GM19238 (cell line): ENCODE results near the gene LRRC39.

Experiments
- DNase-seq: peaks from one replicate; pipeline ENCODE4 v3.0.0; 2011; ENCODE audit warnings: low spot score; ENCODE audit not compliant: insufficient read length

Gene LRRC39

DNA sequence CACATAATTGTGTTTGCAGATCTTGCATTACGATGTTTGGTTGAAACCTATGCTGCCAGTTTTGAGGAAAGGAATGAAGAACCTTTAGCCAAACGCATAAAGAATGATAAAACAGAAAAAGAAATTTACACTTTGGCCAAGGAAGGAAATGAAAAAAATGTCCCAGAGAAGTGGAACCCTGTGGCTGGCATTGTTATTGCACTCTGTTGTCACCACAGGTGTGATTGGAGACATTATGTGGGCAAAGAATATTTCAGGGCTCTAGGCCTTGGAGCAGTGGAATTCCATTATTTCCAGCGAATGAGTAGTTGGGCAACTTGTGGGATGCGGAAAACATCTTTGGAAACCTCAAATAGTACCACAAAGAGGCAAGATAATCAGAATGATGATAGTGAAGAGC lies 30.2 kb downstream of the LRRC39 start:
- DNase-seq = no peak

DNA sequence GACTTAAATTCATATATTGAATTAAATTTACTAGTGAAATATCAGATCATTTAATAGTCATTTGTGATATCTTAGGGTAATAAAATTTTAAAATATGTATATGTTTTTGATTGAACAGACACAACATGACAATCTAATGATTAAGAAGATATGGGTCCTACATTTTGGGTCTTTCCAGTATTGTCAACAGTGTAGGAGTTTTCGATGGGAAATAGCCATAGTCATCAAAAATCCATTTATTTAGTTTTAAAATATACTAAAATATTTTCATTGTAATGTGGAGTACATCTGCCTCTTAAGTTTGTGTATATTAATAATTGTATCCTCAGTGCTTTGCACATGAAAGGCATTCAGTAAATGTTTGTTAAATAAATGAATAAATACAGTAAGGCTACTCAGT lies 31.1 kb downstream of the LRRC39 start:
- no peak for DNase-seq

DNA sequence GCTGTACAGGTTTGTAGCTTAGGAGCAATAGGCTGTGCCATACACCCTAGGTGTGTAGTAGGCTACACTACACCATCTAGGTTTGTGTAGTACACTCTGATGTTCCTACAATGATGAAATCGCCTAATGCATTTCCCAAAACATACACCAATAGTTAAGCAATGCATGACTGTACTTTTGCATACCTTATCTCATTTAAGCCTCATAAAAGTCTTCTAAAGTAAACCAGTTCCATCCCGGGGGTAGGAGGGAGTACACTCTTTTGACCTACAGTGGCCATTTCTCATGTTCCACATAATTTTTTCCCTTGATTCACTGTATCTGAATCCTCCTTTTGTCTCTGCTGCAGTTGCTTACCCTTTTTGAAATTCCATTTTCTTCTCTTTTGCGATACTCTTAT lies 32.9 kb downstream of the LRRC39 start:
- no peak for DNase-seq

DNA sequence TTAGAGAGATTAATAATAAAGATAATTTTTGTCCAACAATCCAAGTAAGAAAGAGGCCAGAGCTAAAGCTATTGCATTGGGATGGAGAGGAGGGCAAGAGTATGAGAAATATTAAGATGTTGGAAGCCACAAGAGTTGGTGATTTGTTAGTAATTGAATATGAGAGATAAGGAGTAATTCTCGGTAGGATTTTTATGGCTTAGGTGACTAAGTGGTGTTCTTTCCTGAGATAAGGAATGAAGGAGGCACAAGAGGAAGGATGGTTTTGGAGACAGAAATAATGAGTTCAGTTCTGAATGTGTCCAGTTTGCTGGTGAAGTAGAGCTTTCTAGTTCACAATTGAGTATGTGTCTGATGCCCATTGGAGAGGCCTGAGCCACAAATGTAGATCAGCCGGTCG lies 35.7 kb downstream of the LRRC39 start:
- no peak for DNase-seq

DNA sequence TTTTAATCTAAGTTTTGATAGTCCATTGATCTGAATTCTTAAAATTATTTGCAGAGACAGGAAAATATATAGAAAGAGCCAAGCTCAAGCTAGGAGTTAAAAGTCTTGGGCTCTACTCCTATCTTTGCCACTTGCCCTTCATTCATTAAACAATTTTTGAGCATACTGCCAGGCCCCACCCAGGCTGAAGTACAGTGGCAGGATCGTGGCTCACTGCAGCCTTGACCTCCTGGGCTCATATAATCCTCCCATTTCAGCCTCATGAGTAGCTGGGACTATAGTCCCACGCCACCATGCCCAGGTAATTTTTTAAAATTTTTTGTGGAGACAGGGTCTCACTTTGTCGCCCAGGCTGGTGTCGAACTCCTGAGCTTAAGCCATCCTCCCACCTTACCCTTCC lies 36.9 kb downstream of the LRRC39 start:
- DNase-seq = no peak

DNA sequence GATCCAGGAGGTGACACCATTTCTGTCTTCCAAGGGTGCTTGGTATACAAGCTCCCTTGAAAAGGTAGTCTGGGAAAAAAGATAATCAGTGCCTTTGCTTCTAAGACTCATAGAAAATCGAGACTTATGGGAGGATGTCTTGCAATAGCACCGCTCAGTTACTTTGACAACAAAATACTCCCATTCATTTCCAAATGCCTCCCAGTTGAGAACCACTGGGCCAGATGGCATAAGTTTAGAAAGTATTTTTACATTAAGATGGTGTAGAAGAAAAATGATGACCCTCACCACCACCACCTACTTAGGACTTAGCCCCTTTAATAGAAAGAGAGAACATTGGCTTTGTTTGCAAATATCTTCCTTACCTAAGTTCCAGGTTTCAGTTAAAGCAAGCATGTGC lies 40.5 kb downstream of the LRRC39 start:
- no peak for DNase-seq

DNA sequence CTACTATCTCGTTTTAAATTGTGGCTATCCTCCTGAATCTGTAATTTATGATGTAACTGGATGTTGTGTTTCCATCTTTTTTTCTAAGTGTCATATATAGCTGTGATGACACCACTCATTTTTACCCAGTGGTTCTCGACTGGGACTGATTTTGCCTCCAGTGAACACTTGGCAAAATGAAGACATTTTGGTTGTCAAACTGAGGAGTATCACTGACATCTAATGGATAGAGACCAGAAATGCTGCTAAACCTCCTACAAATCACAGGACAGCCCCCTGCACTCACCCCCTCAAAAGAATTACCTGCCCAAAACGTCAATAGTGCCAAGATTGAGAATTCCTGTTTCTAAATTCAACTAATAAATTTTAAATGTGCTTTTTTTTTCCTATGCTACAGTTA lies 43.2 kb downstream of the LRRC39 start:
- no peak for DNase-seq

DNA sequence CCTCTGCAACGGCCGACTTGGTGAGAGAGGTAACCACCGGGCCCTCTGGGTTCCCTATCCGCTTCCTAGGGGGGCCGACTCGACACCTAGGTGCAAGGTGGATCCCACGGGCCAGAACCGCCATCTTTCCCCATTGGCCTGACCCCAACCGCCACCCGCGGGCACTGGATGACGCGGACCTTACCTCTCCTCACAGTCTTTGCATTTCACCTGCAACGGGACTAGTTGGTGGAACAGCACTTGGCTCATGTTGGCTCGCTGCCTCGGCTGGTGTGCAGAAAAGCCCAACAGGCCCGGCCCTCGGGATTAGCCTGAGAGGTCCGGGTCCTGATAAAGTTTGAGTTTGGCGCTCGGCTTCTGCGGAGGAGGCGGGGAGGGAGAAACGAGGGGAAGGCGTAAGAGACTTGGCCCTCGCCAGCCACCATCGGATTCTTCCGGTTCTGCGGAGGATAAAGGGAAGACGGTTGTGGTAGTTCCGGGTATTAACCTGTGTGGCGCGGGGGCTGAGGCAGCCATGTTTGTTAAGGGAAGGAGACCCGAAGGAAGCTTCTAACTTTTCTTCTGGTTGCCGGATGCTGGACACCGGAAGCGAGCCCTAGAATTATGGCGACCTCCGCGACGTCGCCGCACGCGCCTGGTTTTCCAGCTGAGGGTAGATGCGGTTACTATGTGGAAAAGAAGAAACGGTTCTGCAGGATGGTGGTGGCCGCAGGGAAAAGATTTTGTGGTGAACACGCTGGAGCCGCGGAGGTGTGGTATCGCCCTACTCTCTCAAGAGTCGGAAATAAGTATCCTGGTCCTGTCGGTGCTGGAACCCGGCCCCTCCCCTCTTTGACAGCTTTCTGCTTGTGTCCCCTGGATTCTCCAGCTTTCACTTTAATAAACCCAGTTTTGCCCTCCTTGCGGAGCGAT lies 45.2 kb downstream of the LRRC39 start, which contains the start of the genes SASS6 and TRMT13:
Gene SASS6 (minus strand): TSS at position 365 of the 912 bp plus-strand sequence. CDS start 116 bp downstream, at position 249.
Gene TRMT13 (plus strand): TSS at position 598 of the 912 bp plus-strand sequence. CDS start 6 bp downstream, at position 604.
- peak; percentile 73 for DNase-seq

DNA sequence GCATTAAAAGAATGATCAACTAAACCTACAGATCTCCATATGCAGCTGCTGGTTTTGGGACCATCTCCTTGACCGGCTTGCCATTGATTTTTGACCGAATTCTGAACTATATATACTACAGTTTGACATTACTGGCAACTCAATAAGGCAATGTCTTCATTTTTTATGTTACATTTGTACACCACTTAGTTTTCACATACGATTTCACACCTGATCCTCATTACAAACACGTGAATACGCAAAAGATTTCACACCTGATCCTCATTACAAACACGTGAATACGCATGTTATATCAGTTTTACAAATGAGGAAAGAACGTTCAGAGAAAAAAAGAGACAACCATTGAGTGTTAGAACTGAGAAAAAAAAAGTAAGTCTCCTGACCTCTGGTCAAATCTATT lies 46.4 kb downstream of the LRRC39 start:
- no peak for DNase-seq

DNA sequence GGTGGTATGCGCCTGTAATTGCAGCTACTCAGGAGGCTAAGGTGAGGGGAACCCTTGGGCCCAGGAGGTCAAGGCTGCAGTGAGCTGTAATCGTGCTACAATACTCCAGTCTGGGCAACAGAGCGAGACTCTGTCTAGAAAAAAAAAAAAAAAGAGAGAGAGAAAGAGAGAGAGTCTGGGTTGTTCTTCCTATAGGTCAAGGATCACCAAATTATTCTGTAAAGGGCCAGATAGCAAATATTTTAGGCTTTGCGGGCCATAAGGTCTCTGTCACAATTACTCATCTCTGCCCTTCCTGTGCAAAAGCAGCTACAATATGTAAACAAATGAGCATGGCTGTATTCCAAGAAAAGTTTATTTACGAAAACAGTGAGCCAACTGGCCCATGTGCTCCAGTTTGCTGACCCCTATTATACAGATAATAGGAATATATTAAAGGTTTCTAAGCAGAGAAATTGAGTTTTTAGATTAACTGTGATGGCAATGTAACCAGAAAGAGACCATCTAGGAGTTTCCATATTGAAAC lies 47.4 kb downstream of the LRRC39 start:
- DNase-seq = no peak

DNA sequence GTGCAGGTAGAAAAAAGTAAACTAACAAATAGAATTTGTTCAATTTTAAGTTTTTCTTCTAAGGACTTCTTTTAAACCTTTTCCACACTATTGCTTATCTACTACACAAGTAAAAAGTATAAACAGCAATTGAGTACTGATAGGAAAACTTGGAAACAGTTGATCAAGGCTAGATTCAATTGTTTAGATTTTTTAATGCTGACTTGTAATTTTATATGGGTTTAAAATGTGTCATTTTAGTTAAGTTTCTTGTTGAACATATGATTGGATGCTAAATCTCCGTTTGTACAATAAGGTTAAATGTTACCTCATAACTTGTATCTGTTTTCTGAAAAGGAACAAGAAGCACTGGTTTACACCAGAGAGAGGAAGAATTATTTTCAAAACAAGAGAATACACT lies 50.8 kb downstream of the LRRC39 start:
- DNase-seq = no peak

DNA sequence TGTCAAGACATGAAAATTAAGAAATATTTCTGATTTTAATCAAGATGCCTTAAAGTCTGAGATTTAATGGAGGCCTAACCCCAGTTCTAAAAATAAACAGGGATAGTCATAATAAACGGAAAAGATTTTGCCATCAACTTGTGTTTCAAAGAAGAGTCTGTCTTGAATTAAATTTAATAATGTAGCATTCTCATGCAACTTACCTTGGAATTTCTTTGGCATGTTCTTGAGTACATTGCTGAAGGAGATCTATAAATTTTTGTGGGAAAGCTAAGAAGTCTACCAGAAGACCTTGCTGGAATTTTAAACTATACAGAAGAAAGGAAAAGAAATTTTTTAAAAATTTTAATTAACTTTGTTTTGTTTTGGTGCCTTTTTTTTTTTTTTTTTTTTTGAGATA lies 55.9 kb downstream of the LRRC39 start:
- DNase-seq = no peak

DNA sequence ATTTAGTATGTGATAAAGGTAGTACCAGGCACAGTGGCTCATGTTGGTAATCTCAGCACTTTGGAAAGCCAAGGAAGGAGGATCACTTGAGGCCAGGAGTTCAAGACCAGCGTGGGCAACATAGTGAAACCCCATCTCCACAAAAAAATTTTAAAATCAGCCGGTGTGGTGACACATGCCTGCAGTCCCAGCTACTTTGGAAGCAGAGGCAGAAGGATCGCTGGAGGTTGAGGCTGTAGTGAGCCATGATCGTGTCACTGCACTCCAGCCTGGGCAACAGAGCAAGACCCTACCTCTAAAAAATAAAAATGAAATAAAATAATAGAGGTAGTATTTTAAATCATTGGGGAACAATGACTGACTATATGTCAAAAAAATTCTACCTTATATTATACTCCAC lies 62.5 kb downstream of the LRRC39 start:
- no peak for DNase-seq

DNA sequence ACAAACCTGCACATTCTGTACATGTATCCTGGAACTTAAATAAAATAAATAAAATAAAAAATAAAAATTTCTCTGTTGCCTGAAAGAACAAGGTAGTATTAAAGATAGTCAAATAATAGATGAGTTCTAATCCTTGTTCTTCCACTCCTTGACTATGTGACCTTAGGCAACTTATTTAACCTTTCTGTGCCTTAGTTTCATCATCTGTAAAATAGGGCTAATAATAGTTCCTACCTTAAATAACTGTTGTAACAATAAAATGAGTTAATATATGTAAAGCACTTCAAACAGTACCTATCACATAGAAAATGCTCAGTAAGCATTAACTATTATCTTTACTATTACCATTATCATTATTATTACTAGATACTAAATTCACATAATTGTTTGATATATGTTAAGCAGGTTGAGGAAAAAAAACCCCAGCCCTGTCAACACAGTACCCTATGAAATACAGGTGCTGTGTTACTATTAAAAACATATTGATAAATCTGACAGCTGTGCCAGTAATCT lies 68.4 kb downstream of the LRRC39 start:
- no peak for DNase-seq

DNA sequence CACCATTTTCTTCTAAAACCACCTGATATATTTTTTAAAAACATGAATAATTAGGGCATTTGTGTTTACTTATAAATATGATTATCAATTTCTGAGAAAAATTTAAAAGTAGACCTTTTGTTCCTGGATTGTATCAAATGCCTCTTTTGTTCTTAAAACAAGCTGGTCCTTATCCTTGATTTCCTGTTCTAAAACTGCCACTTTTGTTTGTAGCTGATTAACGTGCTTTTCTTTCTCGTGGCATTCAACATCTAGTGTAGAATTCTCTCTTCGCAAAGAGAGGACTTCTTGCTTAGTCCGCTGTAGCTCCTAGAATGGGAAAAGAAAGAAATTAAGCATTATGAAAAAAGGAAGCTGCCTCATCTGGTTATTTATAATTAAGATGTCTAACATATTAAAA lies 70.4 kb downstream of the LRRC39 start:
- DNase-seq = no peak

DNA sequence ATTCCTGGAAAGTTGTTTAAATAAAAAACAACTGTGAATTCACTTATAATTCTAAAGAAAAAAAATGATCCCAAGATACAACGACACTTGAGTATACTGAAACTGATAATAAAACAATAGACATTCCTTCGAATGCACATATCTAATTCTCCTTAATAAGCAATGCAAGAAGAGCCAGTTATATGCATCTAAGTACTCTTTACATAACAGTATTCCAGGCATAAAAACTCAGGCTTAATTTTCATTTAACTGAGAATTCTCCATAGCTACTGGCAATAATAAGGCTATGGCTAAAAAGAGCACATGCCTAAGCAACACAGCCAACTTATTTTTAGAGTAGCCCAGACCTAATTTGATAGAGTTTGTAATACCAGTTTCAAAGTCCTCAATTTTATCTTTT lies 76.5 kb downstream of the LRRC39 start:
- no peak for DNase-seq

DNA sequence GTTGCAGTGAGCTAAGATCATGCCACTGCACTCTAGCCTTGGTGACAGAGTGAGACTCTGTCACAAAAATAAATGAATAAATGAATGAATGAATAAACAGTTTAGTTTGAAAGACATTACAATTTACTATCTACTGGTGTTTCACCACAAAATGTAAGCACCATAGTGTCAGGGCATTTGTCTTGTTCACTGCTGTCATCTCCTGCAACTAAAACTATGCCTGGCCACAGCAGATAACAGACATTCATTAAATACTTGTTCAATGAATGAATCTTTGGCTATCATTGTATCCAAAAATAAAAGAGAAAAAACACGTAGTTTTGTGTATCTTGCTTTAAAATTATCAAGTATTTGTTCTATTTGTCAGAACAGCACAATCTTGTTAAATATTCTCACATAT lies 77.9 kb downstream of the LRRC39 start:
- no peak for DNase-seq
